ENCODE data around the gene HLA-DPB1.

DNA sequence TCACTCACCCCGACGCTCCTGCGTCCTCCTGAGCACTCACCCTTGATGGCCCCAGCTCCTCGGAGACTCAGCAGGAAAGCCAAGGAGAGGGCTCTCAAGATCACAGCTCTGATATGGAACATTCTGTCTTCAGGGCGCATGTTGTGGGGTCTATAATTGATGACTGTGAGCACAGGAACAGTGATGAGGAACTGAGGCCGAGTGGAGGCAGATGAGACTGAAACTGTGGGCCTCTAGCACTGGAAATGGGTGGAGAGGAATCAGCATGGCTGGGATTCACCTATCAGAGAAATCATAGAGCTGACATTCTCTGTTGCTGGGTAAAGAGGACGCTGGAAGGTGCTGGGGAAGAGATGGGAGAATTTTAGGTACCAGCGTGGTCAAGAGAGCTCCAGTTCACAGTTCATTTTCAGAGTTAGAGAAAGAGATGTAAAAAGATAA is 2.3 kb upstream of the HLA-DPB1 start, which contains the start of gene HLA-DPA1:
- TF ChIP-seq, protein P1, sequence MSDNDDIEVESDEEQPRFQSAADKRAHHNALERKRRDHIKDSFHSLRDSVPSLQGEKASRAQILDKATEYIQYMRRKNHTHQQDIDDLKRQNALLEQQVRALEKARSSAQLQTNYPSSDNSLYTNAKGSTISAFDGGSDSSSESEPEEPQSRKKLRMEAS (IDR thresholded peaks at IDR 0.05), result no peak
- TF ChIP-seq RAD21 (IDR thresholded peaks at IDR 0.05; ENCODE audit: low read depth) (no peak), ZBTB7A (IDR thresholded peaks at IDR 0.05; ENCODE audit: low read depth) (no peak), EP300 (IDR thresholded peaks at IDR 0.05; ENCODE audit: borderline replicate concordance) (no peak), TEAD4 (IDR thresholded peaks at IDR 0.05) (no peak), YY1 (IDR thresholded peaks at IDR 0.05; ENCODE audit: low read depth) (no peak)
- TF ChIP-seq, protein P2, sequence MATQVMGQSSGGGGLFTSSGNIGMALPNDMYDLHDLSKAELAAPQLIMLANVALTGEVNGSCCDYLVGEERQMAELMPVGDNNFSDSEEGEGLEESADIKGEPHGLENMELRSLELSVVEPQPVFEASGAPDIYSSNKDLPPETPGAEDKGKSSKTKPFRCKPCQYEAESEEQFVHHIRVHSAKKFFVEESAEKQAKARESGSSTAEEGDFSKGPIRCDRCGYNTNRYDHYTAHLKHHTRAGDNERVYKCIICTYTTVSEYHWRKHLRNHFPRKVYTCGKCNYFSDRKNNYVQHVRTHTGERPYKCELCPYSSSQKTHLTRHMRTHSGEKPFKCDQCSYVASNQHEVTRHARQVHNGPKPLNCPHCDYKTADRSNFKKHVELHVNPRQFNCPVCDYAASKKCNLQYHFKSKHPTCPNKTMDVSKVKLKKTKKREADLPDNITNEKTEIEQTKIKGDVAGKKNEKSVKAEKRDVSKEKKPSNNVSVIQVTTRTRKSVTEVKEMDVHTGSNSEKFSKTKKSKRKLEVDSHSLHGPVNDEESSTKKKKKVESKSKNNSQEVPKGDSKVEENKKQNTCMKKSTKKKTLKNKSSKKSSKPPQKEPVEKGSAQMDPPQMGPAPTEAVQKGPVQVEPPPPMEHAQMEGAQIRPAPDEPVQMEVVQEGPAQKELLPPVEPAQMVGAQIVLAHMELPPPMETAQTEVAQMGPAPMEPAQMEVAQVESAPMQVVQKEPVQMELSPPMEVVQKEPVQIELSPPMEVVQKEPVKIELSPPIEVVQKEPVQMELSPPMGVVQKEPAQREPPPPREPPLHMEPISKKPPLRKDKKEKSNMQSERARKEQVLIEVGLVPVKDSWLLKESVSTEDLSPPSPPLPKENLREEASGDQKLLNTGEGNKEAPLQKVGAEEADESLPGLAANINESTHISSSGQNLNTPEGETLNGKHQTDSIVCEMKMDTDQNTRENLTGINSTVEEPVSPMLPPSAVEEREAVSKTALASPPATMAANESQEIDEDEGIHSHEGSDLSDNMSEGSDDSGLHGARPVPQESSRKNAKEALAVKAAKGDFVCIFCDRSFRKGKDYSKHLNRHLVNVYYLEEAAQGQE (IDR thresholded peaks at IDR 0.05; ENCODE audit: low read depth), result no peak
